SK-N-SH (cell line): ENCODE results near the gene NFKBIA. TPM values are rescaled to one million over a fixed set of nuclear protein-coding genes. Genes with fewer than 3 reads are reported as not detected.

ENCODE experiments used
- CTCF ChIA-PET: fragments of 300-600, 350-600 bp; formaldehyde crosslinking; extraction: SDS; loops from one replicate; lab custom pipeline; 2021; lab: Yijun Ruan, JAX
- POLR2A ChIA-PET: fragments of 350-600 bp; sonication (Branson Sonifier 250); formaldehyde crosslinking; extraction: SDS; loops from one replicate; lab custom pipeline; 2020; ENCODE audit warnings: antibody characterized with exemption, inconsistent platforms; lab: Yijun Ruan, JAX
- DNase-seq: peaks from one replicate; pipeline ENCODE4 v3.0.0; 2012
- H2AFZ ChIP-seq: fragments of 200-600 bp; sonication (generic); 2 replicates; pipeline ENCODE4 v1.8.1; 2016; ENCODE audit warnings: antibody characterized with exemption, mild to moderate bottlenecking, low read depth
- H3F3A ChIP-seq: fragments of 200-600 bp; sonication (generic); replicated peaks from 2 replicates; pipeline ENCODE3; 2016; ENCODE audit warnings: antibody characterized with exemption, mild to moderate bottlenecking; ENCODE audit not compliant: insufficient read depth
- H3K27ac ChIP-seq, 2 experiments: fragments of 200-500 bp in 1 of 2; fragments of 200-600 bp in 1 of 2; sonication (Bioruptor generic) in 1 of 2; sonication (generic), shearing (Covaris generic) in 1 of 2; 2 replicates each; pipeline versions ENCODE4 v1.5.1 to v1.6.1; 2014 to 2016; ENCODE audit warnings: low read depth in 2 of 2, inconsistent platforms in 1 of 2, low read length in 1 of 2, mild to moderate bottlenecking in 1 of 2, mixed read lengths in 1 of 2
- H3K27me3 ChIP-seq: fragments of 200-600 bp; sonication (generic), shearing (Covaris generic); 2 replicates; pipeline ENCODE4 v1.6.1; 2016; ENCODE audit warnings: mixed run types; ENCODE audit not compliant: insufficient read depth
- H3K36me3 ChIP-seq, 2 experiments: fragments of 200-500 bp in 1 of 2; fragments of 200-600 bp in 1 of 2; sonication (Bioruptor generic) in 1 of 2; sonication (generic) in 1 of 2; replicated peaks in 1 of 2; 2 replicates each; pipeline versions ENCODE3 to v1.5.1; 2014 to 2016; ENCODE audit warnings: low read length in 1 of 2, mild to moderate bottlenecking in 1 of 2; ENCODE audit not compliant: insufficient read depth in 2 of 2, control insufficient read depth in 1 of 2
- H3K4me1 ChIP-seq, 2 experiments: fragments of 200-500 bp in 1 of 2; fragments of 200-600 bp in 1 of 2; sonication (Bioruptor generic) in 1 of 2; sonication (generic), shearing (Covaris generic) in 1 of 2; 2 replicates each; pipeline versions ENCODE4 v1.5.1 to v1.6.1; 2014 to 2016; ENCODE audit warnings: low read depth in 1 of 2, low read length in 1 of 2, mixed run types in 1 of 2; ENCODE audit not compliant: insufficient read depth in 2 of 2, control insufficient read depth in 1 of 2
- H3K4me2 ChIP-seq: fragments of 200-600 bp; sonication (generic), shearing (Covaris generic); 2 replicates; pipeline ENCODE4 v1.6.1; 2017; ENCODE audit warnings: mixed run types
- H3K4me3 ChIP-seq, 2 experiments: fragments of 200-500 bp in 1 of 2; fragments of 200-600 bp in 1 of 2; sonication (Bioruptor generic) in 1 of 2; sonication (generic), shearing (Covaris generic) in 1 of 2; 2 replicates each; pipeline versions ENCODE4 v1.5.1 to v1.8.1; 2014 to 2016; ENCODE audit warnings: low read depth in 2 of 2, inconsistent platforms in 1 of 2, low read length in 1 of 2, mild to moderate bottlenecking in 1 of 2, mixed read lengths in 1 of 2, moderate library complexity in 1 of 2
- H3K79me2 ChIP-seq: fragments of 200-600 bp; sonication (generic); 2 replicates; pipeline ENCODE4 v1.8.1; 2017; ENCODE audit warnings: mild to moderate bottlenecking; ENCODE audit not compliant: insufficient read depth
- H3K9ac ChIP-seq: fragments of 200-600 bp; sonication (generic); 2 replicates; pipeline ENCODE4 v1.6.1; 2017; ENCODE audit warnings: mixed run types
- H3K9me2 ChIP-seq: fragments of 200-600 bp; sonication (generic); 2 replicates; pipeline ENCODE4 v1.6.1; 2017; ENCODE audit warnings: mixed run types
- H3K9me3 ChIP-seq: fragments of 200-600 bp; sonication (generic); 2 replicates; pipeline ENCODE4 v1.6.1; 2017; ENCODE audit warnings: mixed run types, mild to moderate bottlenecking, moderate library complexity
- H4K20me1 ChIP-seq: fragments of 200-600 bp; sonication (generic); 2 replicates; pipeline ENCODE4 v1.6.1; 2017; ENCODE audit warnings: mild to moderate bottlenecking, mixed run types; ENCODE audit not compliant: insufficient read depth
- CHD2 ChIP-seq: fragments of 150-350 bp; IDR thresholded peaks from 2 replicates; pipeline ENCODE4 v1.6.1; 2018; ENCODE audit warnings: low read length; ENCODE audit not compliant: partially characterized antibody
- CTCF ChIP-seq: fragments of 200-600 bp; sonication (generic); IDR thresholded peaks from 2 replicates; pipeline ENCODE4 v1.6.1; 2017; ENCODE audit warnings: antibody characterized with exemption, mild to moderate bottlenecking, moderate library complexity
- ELF1 ChIP-seq: IDR thresholded peaks from 2 replicates; pipeline ENCODE4 v1.4.0; 2012
- EP300 ChIP-seq, 2 experiments: IDR thresholded peaks; 2 replicates each; pipeline versions ENCODE4 v1.4.0 to v1.6.1; 2012; ENCODE audit warnings: borderline replicate concordance in 1 of 2, low read depth in 1 of 2, low read length in 1 of 2
- FOXM1 ChIP-seq: IDR thresholded peaks from 2 replicates; pipeline ENCODE4 v1.4.0; 2012; ENCODE audit warnings: low read depth, mild to moderate bottlenecking
- GABPA ChIP-seq: IDR thresholded peaks from 2 replicates; pipeline ENCODE4 v1.4.0; 2012; ENCODE audit warnings: low read depth, mild to moderate bottlenecking
- GATA2 ChIP-seq: sonication (generic); formaldehyde crosslinking; IDR thresholded peaks from 2 replicates; pipeline ENCODE4 v1.5.0; 2020; ENCODE audit warnings: mild to moderate bottlenecking, missing genetic modification reagents
- IRF3 ChIP-seq: fragments of 150-350 bp; IDR thresholded peaks from 2 replicates; pipeline ENCODE4 v1.6.1; 2016; ENCODE audit warnings: mild to moderate bottlenecking, low read depth, low read length
- JUND ChIP-seq: IDR thresholded peaks from 2 replicates; pipeline ENCODE4 v1.4.0; 2012
- MAX ChIP-seq: IDR thresholded peaks from 2 replicates; pipeline ENCODE4 v1.4.0; 2012; ENCODE audit warnings: low read depth
- NFIC ChIP-seq: IDR thresholded peaks from 2 replicates; pipeline ENCODE4 v1.4.0; 2012; ENCODE audit warnings: borderline replicate concordance
- PBX3 ChIP-seq: IDR thresholded peaks from 2 replicates; pipeline ENCODE4; 2012
- POLR2AphosphoS5 ChIP-seq: IDR thresholded peaks from 2 replicates; pipeline ENCODE4 v1.6.1; 2012; ENCODE audit warnings: low read depth, low read length
- REST ChIP-seq: IDR thresholded peaks from 2 replicates; pipeline ENCODE4 v1.6.1; 2012; ENCODE audit warnings: mild to moderate bottlenecking, low read depth, low read length, moderate library complexity
- SIN3A ChIP-seq: IDR thresholded peaks from 2 replicates; pipeline ENCODE4 v1.6.1; 2012; ENCODE audit warnings: low read depth, mild to moderate bottlenecking, low read length, moderate library complexity, borderline replicate concordance
- SMC3 ChIP-seq: IDR thresholded peaks from 2 replicates; pipeline ENCODE4 v1.6.1; 2012; ENCODE audit warnings: low read depth, low read length, improper control_type of control experiment
- TCF12 ChIP-seq: IDR thresholded peaks from 2 replicates; pipeline ENCODE4 v1.4.0; 2012
- TEAD4 ChIP-seq: IDR thresholded peaks from 2 replicates; pipeline ENCODE4 v1.4.0; 2012; ENCODE audit warnings: mild to moderate bottlenecking, borderline replicate concordance; ENCODE audit not compliant: insufficient read depth
- USF2 ChIP-seq: fragments of 150-350 bp; IDR thresholded peaks from 2 replicates; pipeline ENCODE4 v1.6.1; 2017; ENCODE audit warnings: antibody characterized with exemption, low read length, low read depth, borderline replicate concordance
- ZBTB33 ChIP-seq: IDR thresholded peaks from 2 replicates; pipeline ENCODE4 v1.4.0; 2012; ENCODE audit warnings: low read depth, borderline replicate concordance
- WGBS: methylation state at CpG from one replicate; pipeline ENCODE4 v1.1.6; 2017; ENCODE audit warnings: low lambda C conversion rate; 5-methylcytosine and 5-hydroxymethylcytosine counted together
- polyA plus RNA-seq, 3 experiments: library from polyadenylated mRNA; depleted of rRNA; stranded (reverse); fragments of >200 nt; gene quantifications; 2 replicates each; pipeline ENCODE4 v1.2.3, GENCODE V29; 2012

NFKBIA gene
- polyA plus RNA-seq, 1 of the 3 experiments (the other 2 are of a cell fraction), result 56.7 TPM

GRCh38 chr14:35400648-35401421 is 3.7 kb downstream of the NFKBIA start:
- 80% methylated on average over 10 of the region's 10 CpGs for WGBS
- peak overlapping the region; percentile 96 for H3K4me2 ChIP-seq
- peaks cover 24 to 25% of the 10 kb centered on the region in 2 experiments; a peak in 3 of 4 replicates for H3K4me1 ChIP-seq
- no peaks in the 10 kb centered on the region for H3K9me3 ChIP-seq
- H4K20me1 ChIP-seq, result peaks cover 30% of the 10 kb centered on the region
- H3F3A ChIP-seq, result peaks cover 49% of the 10 kb centered on the region
- no peak overlapping the region; the same call in 1 of the 2 replicates for H3K9ac ChIP-seq
- no peak overlapping the region for H2AFZ ChIP-seq
- no peaks in the 10 kb centered on the region for H3K27me3 ChIP-seq
- no peak for DNase-seq
- POLR2A ChIA-PET, result no interaction called here
- peaks cover 34% of the 10 kb centered on the region for H3K79me2 ChIP-seq
- H3K9me2 ChIP-seq, result no peaks in the 10 kb centered on the region
- CTCF ChIA-PET, result no interaction called here
- peak overlapping the region in 1 of 2 experiments; percentile 22; a peak in 1 of 4 replicates for H3K4me3 ChIP-seq
- peaks cover 31 to 35% of the 10 kb centered on the region in 2 experiments for H3K36me3 ChIP-seq
- TF ChIP-seq ELF1 (no peak), IRF3 (no peak), PBX3 (no peak), MAX (no peak), POLR2AphosphoS5 (no peak), EP300 (IDR thresholded peaks at IDR 0.05; ENCODE audit: borderline replicate concordance in 1 of 2, low read depth in 1 of 2, low read length in 1 of 2) (no peak), USF2 (no peak), ZBTB33 (no peak), GATA2 (no peak), NFIC (no peak), FOXM1 (no peak), CHD2 (no peak), REST (no peak), SIN3A (no peak), CTCF (no peak), SMC3 (no peak), TEAD4 (no peak), GABPA (no peak), JUND (no peak), TCF12 (no peak)
- TF ChIP-seq, all 33 proteins: peak for 0
- peak overlapping the region in 1 of 2 experiments; percentile 29; a peak in 2 of 4 replicates for H3K27ac ChIP-seq
